Osteocyte (in vitro differentiated cells): ENCODE data around the gene LRP1-AS. TPM values are rescaled to one million over a fixed set of nuclear protein-coding genes. Genes with fewer than 3 reads are reported as not detected.

ENCODE experiments used
- DNase-seq: peaks from one replicate; pipeline ENCODE4 v3.0.0; 2021; ENCODE audit warnings: mixed read lengths; ENCODE audit not compliant: unreplicated experiment; ENCODE audit errors: extremely low spot score
- H3K27ac Mint-ChIP-seq: one replicate; pipeline ENCODE4 v1.8.0; 2021; ENCODE audit warnings: mild to moderate bottlenecking, mixed read lengths; ENCODE audit not compliant: unreplicated experiment
- H3K27me3 Mint-ChIP-seq: one replicate; pipeline ENCODE4 v1.8.0; 2021; ENCODE audit warnings: mixed read lengths; ENCODE audit not compliant: unreplicated experiment
- H3K36me3 Mint-ChIP-seq: one replicate; pipeline ENCODE4 v1.8.0; 2021; ENCODE audit warnings: mixed read lengths; ENCODE audit not compliant: unreplicated experiment
- H3K4me1 Mint-ChIP-seq: one replicate; pipeline ENCODE4 v1.8.0; 2021; ENCODE audit warnings: mixed read lengths; ENCODE audit not compliant: unreplicated experiment
- H3K4me3 Mint-ChIP-seq: one replicate; pipeline ENCODE4 v1.8.0; 2021; ENCODE audit warnings: mild to moderate bottlenecking, moderate library complexity, mixed read lengths; ENCODE audit not compliant: unreplicated experiment
- H3K9me3 Mint-ChIP-seq: one replicate; pipeline ENCODE4 v1.8.0; 2021; ENCODE audit warnings: mixed read lengths; ENCODE audit not compliant: unreplicated experiment
- CTCF ChIP-seq: fragments of 200-600 bp; sonication (generic); IDR thresholded peaks from 2 replicates; pipeline ENCODE4 v1.5.0; 2021; ENCODE audit warnings: antibody characterized with exemption, mild to moderate bottlenecking, moderate library complexity
- total RNA-seq: library from RNA; stranded (reverse); gene quantifications from 2 replicates; pipeline ENCODE4 v1.2.1, GENCODE V29; 2021

Gene LRP1-AS
- total RNA-seq, 1 donor from 2014 or later: not detected

GRCh38 chr12:57106021-57106708 lies 41.3 kb downstream of the LRP1-AS start:
- Mint-ChIP-seq H3K9me3 (no peaks in the 10 kb centered on the region), H3K27ac (no peak overlapping the region), H3K4me3 (no peak overlapping the region), H3K27me3 (no peaks in the 10 kb centered on the region), H3K36me3 (peaks cover 29% of the 10 kb centered on the region), H3K4me1 (peaks cover 23% of the 10 kb centered on the region)
- no peak for TF ChIP-seq CTCF
- no peak for DNase-seq

GRCh38 chr12:57105011-57105753 lies 42.2 kb downstream of the LRP1-AS start:
- peaks cover 30% of the 10 kb centered on the region for H3K36me3 Mint-ChIP-seq
- no peaks in the 10 kb centered on the region for H3K27me3 Mint-ChIP-seq
- no peak for DNase-seq
- no peak overlapping the region for H3K4me3 Mint-ChIP-seq
- TF ChIP-seq CTCF: no peak
- H3K27ac Mint-ChIP-seq: no peak overlapping the region
- H3K4me1 Mint-ChIP-seq: peaks cover 23% of the 10 kb centered on the region
- H3K9me3 Mint-ChIP-seq: no peaks in the 10 kb centered on the region

GRCh38 chr12:57104292-57104910 lies 43.0 kb downstream of the LRP1-AS start:
- peaks cover 35% of the 10 kb centered on the region for H3K36me3 Mint-ChIP-seq
- H3K4me1 Mint-ChIP-seq: peaks cover 15% of the 10 kb centered on the region
- no peaks in the 10 kb centered on the region for H3K9me3 Mint-ChIP-seq
- DNase-seq: no peak
- no peak for TF ChIP-seq CTCF
- H3K27ac Mint-ChIP-seq: no peak overlapping the region
- no peaks in the 10 kb centered on the region for H3K27me3 Mint-ChIP-seq
- no peak overlapping the region for H3K4me3 Mint-ChIP-seq

- H3K27me3 Mint-ChIP-seq: no peaks in the 10 kb centered on the region
- DNase-seq: no peak
- H3K27ac Mint-ChIP-seq: no peak overlapping the region
- peaks cover 13% of the 10 kb centered on the region for H3K4me1 Mint-ChIP-seq
- peaks cover 40% of the 10 kb centered on the region for H3K36me3 Mint-ChIP-seq
- TF ChIP-seq CTCF: no peak
- H3K4me3 Mint-ChIP-seq: no peak overlapping the region
- no peaks in the 10 kb centered on the region for H3K9me3 Mint-ChIP-seq
Observed at GRCh38 chr12:57103856-57104255, 43.6 kb downstream of the LRP1-AS start.
